HG03442 (cell line): ENCODE results near the gene PPP2R1B.
A peak's percentile ranks its signal among the peaks of the same experiment; 100 is the strongest.
"Not testable (repeated sequence)": the region's sequence is repeated elsewhere in the genome, so short reads cannot be mapped to it uniquely, and the experiment has no call there.

Source experiments
- ATAC-seq: cut with Tn5 transposase; IDR thresholded peaks from one replicate; pipeline ENCODE4 v1.9.1; 2021; ENCODE audit warnings: mild to moderate bottlenecking, moderate library complexity; ENCODE audit not compliant: unreplicated experiment

The PPP2R1B gene

DNA sequence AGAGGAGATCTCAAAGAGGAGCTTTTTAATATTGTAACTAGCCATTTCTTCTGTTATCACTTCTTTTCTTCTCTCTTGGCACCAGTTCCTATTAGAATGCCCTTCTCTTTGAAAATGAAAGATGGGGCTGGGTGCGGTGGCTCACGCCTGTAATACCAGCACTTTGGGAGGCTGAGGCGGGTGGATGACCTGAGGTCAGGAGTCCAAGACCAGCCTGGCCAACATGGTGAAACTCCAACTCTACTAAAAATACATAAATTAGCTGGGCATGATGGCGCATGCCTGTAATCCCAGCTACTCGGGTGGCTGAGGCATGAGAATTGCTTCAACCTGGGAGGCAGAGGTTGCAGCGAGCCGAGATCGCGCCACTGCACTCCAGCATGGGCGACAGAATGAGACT lies 18.1 kb upstream of the PPP2R1B start:
- not testable (repeated sequence) for ATAC-seq

DNA sequence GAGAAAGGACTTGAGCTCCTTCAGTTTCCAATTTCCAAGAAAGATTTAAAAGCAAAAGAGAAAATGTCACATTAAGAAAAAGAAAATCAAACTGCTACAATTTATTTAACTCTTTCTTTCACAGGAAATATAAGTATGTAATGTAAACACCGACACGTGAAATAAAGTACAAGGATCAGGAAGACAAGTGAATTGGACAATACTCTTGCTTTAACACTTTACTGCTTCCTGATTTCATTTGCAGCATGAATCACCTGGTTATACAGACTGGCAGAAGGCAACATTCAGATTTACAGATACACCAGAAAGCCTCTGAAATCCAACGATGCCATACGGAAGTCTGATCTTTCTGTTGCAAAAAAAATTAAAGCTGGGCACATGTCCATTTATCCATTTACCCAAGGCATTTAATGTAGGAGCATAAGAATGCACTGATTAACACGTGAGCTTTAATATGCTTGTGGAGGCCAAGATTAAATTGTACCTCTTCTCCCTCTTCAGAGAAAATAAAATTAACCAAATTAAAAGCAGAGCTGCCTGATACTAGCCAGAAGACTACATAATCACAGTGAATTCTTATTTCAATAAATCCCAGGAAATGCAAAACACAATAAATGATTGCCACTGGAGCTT lies 16.0 kb upstream of the PPP2R1B start:
- ATAC-seq, result no peak

DNA sequence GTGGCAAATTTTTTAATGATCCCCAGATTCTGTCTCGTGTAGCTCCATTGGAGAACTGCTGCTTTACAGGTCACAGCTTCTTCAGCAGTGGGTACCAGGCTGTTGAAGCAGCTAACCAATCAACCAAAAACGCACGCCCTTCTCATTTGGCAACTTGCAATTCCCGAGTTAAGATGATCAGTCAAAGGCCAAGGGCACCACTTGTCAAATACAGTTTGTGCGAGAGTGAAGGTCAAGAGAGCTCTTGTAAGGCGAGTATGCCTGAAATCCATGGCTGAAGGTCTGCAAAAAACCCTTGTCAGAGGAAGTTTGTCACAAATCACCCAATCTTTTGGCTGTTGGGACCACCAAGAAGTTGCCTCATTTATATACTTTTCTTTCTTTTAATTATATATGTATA lies 12.9 kb upstream of the PPP2R1B start:
- no peak for ATAC-seq

DNA sequence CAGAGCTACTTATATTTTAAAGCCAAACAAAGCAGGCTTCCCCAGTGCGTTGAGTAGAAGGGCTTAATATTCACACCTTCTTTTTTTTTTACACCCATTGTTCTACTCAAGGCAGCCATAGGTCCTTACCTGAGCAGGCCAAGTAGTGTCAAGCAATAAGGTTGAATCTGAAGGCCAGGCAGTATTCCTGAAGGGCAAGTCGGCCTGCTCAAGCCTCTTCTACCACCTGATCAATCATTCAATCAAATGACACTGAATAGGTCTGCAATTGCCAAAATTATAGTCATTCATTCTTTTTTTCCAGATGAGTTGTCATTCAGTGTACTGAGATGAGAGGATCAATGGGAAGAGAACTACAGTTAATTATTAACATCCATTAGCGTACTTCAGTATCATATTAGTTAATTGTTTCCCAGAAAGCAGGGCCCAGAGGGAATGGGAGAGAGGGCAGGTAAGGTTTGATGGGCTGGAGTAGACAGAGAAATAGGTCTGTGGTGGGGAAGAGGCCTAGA lies 11.9 kb upstream of the PPP2R1B start:
- no peak for ATAC-seq

DNA sequence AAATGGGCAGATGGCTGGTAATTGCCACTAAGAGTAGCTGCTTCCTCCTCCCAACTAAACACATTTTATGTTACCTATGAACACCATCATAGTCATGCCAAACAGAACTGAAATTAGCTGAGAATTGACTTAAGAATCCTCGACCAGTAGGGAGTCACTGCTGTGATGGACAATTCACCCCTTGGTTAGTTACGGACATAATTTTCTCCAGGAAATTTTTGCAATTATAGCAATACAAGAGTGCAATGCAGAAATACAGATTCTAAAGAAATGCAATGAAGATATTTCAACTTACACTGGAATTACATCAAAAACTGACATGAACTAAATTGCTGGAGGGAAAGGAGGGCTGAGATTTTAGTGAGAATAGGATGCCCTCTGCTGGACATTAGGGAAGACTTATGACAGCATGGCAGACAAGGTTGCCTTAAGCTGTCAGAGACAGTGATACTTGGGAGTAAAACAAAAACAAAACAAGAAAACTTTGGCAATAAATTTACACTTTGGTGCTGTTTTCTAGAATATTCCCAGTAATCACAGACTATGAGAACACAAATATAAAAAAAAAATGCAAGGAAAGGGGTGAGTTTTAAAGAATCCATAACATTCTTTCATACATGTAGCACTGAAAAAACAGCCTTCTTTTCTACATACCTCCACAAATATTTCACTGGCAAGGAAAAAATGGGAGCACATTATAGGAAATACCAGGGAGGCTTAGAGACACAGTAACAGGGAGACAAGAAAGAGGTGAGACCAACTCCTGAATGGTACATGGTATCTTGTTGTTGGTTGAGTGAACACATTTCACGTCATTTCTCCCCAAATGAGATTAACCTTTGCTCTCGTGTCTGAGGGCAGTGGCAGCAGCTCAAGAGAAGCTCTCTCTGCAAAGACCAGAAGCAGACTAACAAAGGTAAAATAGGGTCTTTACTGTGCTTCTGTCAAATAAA lies 11.2 kb upstream of the PPP2R1B start:
- peak; percentile 54 for ATAC-seq

DNA sequence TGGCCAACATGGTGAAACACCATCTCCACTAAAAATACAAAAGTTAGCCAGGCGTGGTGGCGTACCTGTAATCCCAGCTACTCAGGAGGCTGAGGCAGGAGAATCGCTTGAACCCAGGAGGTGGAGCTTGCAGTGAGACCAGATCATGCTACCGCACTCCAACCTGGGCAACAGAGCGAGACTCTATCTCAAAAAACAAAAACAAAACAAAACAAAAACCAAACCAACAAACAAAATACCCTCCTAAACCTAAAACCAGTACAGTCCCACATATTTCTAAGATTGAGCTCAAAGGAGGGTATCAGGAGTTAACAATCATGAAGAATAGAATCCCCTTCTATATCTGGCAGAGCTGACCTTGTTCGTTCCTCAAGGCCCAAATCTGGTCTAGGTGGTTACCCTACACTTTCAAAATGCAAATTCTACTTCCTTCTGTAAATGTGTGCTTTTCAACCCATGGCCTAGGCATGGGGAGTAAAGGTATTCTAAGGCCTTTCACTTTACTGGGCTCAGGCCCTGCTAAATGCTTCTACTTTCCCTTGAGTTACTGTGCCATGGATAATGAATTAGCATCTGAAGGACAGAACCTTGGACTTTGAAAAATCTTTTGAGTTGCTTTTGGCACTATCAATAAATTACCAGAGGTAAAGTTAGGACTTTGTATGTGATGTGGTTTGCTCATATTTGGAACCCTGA lies 10.4 kb upstream of the PPP2R1B start:
- ATAC-seq, result peak; percentile 95

DNA sequence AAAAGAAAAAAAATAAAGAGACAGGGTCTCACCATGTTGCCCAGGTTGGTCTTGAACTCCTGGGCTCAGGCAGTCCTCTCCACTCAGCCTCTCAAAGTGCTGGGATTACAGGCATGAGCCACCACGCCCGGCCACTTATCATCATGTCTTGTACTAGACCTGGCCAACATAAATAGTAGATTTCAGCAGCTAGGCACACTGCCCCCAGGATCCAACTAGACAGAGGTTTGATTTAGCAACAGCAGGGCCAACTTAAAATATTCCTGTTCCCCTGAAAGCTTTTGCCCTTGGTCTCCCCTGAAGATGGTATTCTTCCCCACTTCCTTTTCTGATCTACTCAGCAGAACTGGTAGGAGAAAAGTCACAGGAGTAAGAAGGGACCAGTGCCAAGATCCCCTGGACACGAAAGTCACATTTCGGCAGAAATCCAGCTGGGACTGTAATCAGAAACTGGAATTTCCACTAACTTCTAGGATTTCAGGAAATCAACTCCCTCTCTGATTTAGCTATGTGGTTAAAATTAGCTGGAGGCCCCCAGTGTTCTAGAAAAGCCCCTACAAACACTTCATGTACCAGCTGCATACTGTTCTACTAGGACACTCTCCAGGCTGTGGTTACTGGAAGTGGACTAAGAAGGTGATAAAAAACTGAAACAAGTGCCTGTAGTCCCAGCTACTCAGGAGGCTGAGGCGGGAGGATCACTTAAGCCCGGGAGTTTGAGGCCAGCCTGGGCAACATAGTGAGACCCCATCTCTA lies 8.9 kb upstream of the PPP2R1B start:
- no peak for ATAC-seq

DNA sequence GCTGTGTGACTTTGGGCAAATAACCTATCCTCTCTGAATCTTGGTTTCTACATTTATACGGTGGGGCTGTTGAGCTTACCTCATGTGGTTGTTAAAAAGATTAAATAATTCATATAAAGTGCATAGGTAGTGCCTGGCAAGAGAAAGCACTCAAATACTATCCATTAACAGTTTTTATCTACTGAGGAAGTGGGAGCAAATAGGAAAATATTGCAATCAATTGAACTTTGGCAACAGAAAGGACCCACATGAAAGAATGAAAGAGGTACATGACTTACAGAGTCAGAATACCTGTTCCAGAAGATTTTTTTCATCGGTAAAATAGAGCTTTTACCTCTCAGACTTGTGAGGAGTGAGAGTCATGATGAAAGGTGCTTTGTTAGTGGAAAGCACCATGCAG lies 6.3 kb upstream of the PPP2R1B start:
- ATAC-seq, result no peak

DNA sequence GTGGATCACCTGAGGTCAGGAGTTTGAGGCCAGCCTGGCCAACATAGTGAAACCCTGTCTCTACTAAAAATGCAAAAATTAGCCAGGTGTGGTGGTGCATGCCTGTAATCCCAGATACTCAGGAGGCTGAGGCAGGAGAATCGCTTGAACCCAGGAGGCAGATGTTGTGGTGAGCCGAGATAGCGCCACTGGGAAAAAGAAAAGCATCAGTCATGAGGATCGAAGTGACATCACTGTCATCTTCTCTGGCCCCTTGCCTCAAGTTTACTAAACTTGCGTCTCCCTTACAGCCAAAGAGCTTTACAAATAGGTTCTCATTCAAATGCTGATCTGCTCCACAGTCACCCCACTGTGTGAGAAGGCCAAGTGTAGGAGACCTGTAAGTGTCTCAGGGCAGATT lies 5.0 kb upstream of the PPP2R1B start:
- not testable (repeated sequence) for ATAC-seq

DNA sequence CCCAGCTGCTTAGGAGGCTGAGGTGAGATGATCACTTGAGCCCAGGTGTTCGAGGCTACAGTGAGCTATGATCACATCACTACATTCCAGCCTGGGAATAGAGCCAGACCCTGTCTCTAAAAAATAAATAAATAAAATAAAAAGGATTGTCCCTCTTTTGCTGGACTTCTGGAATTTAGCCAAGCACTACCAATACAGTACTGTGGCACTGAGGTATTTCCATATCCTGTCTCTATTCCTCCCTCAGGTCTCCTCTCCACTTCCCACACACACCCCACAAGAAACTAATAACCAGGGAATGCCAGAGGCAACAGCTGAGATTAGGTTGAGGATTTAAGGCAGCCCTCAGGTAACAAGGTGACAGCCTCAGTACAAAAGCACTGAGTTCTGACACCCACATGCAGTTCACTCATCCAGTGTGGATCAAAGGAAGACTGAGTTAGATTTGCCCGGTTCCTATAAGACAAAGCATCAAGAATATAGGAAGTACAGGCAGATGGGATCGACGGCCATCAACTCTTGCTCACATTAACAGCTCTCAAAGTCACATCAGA lies 4.5 kb upstream of the PPP2R1B start:
- no peak for ATAC-seq

DNA sequence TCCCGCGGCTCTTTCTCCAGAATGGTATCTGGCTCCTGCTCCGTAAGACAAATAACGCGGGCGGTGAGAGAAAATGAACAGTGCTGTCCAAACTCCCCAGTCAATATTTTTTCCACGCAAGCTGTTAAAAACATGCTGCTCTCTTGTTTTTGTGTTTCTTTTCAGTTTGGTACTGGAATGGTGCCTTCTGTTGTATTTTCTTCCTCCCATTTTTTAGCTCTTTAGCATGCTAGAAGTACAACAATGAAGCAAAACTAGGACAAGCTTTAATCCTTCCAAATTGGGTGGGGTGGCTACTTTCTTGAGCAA lies 599 bp upstream of the PPP2R1B start:
- ATAC-seq, result peak; percentile 2

DNA sequence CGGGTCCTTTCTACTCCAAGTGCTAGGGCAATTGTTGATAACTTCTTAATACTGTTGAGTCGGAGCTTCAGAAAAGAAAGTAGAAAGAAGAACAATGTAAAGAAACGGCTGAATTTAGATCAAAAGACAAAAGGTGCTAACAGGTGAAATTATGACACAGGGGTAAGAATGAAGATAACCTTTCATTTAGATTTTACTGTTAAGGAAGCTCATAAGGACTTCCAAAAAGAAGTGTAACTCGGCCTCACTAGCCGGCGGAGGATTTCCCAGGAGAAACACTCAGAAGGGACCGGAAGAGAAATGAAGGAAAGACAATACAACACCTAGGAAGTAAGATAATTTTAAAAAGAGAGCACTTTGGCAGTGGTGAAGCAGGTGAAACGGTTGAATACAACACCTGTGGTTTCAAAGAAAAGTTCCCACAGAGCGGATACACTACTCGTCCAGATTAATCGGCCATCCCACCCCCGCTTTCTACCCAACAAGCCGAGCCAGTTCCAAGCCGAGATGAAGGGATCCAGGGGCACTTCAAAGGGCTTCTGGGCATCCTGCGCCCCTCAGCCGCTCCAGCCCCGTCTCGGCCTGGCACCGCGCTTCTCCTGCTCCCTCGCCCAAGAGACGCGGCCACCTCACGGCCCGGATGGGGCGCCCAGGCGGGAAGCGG lies 737 bp downstream of the PPP2R1B start:
- no peak for ATAC-seq

DNA sequence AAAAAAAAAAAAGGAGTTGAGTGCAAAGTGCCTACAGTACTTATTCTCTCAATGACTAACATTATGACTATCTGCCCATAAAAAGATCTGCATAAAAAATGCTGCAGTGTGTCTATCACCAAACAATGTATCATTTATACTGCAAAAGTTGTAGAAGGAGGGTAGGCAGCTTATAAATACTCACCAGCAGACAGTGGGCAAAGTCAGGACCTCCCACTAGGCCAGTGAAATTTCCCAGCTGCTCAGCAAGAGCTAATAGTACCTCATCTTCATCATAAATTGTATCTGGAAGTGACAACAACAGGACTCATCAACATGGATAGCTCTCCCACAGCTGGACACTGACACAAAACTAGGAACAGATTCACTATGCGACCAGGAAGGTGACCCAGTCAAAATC lies 1.6 kb downstream of the PPP2R1B start:
- ATAC-seq, result no peak

DNA sequence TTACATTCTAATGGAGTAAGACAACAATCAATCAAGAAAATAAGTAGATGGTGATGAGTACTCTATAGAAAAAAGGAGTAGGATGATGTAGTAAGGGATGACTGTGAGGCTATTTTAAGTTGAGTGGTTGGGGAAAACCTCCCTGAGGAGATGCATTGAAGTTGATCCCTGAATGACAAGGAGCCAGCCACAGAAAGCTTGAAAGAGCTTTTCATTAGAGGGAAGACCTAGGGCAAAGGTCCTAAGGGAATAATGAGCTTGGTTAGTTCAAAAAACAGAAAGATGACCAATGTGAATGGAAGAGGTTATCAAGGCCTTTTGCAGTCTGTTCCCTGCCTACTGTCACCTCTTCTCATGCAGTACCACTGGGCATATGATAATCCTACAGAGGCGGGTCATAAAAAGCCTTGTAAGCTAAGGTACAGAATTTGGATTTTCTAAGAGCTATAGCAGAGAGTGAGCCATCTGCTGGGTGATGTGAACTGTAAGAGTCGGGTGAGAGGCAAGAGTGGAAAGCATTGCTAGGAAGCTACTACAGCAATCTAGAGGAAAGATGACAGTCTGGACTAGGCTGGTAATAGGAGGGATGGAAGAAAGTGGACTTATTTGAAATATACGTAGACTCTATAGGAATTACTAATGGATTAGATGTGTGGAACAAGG lies 3.1 kb downstream of the PPP2R1B start:
- no peak for ATAC-seq

DNA sequence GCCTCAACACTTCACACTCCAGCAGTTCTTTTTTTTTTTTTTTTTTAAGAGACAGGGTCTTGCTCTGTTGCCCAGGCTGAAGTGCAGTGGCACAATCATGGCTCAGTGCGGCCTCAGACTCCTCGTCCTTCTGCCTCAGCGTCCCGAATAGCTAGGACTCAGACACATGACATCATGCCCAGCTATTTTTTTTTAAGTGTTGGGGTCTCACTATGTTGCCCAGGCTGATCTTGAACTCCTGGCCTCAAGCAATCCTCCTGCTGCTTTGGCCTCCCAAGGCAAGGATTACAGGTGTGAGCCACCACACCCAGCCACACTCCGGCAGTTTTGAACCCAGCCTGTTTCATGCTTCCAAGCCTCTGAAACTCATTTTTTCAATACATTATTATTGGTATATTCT lies 3.7 kb downstream of the PPP2R1B start:
- no peak for ATAC-seq

DNA sequence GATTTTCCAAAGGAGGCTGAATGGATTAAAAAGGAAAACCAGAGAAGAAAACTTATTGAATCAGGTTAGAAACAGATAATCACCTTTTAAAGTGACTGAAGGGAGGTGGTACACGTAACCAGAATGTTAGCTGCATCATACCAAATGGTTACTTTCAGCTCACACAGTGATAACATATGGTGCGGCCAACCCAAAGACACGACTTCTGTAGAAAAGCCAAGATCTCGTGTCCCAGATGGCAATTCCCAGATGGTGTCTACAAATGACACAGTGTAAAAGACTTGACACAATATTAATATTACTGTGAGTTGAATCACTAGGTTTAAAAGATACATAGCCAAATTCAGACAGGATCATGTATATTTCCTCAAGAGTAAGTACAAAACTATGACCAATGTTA lies 5.2 kb downstream of the PPP2R1B start:
- ATAC-seq, result no peak

DNA sequence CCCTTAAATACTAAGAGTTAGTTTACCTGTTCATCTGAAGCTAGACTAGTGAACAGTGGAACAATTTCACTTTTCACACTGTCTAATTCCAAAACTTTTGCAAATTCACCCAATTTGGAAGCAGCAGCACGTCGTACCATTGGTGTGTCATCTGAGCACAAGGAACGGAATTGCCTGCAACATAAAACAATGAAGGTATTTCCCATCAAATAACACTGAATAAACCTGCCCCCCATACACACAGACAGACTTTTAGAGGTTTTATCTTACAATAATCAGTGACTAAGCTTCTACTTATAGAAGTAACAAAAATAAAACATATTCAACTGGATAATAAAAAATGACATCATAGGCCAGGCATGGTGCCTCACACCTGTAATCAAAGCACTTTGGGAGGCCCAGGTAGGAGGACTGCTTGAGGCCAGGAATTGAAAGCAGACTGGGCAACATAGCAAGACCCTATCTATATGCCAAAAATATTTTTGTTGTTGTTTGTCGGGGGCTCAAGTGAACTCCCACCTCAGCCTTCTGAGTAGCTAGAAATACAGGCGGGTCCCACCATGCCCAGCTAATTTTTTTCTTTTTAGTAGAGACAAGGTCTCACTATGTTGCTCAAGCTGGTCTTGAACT lies 6.3 kb downstream of the PPP2R1B start:
- no peak for ATAC-seq

DNA sequence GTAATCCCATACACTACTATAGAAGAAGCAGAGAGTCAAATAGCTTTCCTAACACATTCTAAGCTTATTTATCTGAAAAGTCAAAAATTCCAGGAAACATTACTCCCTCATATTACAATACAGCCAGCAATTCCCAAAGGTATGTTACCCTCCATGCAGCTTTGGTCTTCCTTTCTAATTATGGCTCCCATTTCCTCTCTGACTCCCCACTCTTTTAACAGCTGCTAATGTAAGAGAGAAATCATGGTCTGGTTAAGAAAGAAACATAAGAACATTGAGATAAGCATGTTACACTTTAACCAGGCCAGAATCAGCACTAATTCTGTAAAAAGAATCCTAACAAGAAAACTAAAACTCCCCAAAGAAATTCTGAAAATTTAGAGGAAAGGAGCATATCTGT lies 6.8 kb downstream of the PPP2R1B start:
- ATAC-seq, result no peak

DNA sequence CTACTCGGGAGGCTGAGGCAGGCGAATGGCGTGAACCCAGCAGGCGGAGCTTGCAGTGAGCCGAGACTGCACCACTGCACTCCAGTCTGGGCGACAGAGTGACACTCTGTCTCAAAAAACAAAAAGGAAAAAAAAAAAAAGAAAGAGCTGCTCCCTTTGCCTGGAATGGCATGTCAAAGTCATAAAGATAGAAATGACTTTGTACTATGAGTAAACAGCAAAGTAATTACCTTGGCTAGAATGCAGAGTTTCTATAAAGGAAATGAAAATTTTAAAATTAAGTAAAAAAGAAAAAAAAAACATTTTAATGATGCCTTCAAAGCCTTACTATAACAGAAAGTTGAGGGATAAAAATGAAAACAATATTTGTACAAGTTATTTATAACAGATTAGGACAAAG lies 10.1 kb downstream of the PPP2R1B start:
- no peak for ATAC-seq
